WI38 (cell line): ENCODE data around the gene EFCAB6.

Experiments used
- H3K4me3 ChIP-seq: 2 replicates; pipeline ENCODE4 v1.5.1; 2011; ENCODE audit warnings: low read depth, mild to moderate bottlenecking, control low read depth, low read length
- CTCF ChIP-seq: IDR thresholded peaks from 2 replicates; pipeline ENCODE4 v1.5.1; 2012; ENCODE audit warnings: low read depth, mild to moderate bottlenecking, control low read depth, low read length

EFCAB6 gene

GRCh38 chr22:43840851-43841250 is 28.7 kb upstream of the EFCAB6 start:
- TF ChIP-seq CTCF, result no peak
- H3K4me3 ChIP-seq, result no peak overlapping the region

DNA sequence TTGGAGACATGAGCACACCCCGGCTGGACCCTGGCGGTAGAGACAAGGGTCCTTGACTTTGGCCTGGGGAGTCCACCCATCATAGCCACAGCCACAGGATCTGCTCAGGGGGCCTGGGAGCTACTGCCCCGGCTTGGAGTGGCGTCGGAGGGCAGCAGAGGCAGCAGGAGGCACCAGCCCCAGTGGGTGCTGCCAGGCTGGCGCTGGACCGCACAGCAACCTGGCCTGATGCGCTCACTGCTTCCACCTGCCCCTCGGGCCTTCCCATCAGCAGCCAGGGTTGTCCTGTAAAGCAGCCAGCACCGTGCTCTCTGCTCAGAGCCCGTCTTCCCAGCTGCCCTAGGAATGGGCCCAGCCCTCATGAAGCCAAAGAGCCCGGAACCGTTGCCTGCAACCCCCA is 28.3 kb upstream of the EFCAB6 start:
- TF ChIP-seq CTCF, result no peak
- no peak overlapping the region for H3K4me3 ChIP-seq

DNA sequence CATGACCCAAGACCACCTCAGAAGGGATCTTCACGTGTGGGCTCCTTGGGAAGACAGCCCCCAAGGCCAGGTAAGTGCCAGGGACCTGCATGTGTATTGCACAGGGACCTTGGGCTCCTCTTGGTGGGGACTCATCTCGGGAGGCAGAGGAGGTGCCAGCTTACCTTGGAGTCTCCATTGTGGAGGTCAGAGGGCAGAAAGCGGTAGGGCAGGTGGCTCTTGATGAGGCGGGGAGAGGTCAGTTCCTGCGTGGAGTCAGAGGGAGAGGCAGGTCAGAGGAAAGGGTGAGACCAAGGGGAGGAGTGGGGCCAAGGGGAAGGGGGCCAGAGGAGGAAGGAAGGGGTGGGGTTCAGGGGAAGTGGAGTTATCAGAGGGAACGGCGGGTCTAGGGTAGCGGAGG is 27.7 kb upstream of the EFCAB6 start:
- no peak overlapping the region for H3K4me3 ChIP-seq
- no peak for TF ChIP-seq CTCF

- H3K4me3 ChIP-seq, result no peak overlapping the region
- TF ChIP-seq CTCF, result no peak
Observed at GRCh38 chr22:43838571-43839307, 26.6 kb upstream of the EFCAB6 start.

- H3K4me3 ChIP-seq, result no peak overlapping the region
- no peak for TF ChIP-seq CTCF
Observed at GRCh38 chr22:43838161-43838560, 26.1 kb upstream of the EFCAB6 start.

DNA sequence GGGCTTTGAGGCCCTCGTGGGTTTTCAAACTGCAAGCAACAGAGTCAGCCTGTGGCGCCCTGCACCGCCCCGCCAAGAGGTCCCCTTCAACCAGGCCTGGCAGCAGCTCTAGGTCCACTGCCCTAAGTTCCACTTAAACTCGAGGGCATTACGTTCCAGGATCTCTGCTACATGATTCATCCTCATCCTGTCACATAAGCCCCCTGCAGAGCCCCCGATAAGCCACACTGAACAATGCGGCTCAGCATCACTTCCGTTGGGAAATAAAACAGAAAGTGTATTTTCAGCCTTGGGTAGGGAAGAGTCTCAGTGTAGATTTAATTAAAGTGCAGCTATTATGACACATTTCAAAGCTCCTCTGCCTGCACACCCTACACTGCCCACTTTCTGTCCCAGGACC is 25.6 kb upstream of the EFCAB6 start:
- H3K4me3 ChIP-seq, result no peak overlapping the region
- TF ChIP-seq CTCF, result no peak

GRCh38 chr22:43835736-43836135 is 23.6 kb upstream of the EFCAB6 start:
- H3K4me3 ChIP-seq, result no peak overlapping the region
- TF ChIP-seq CTCF, result no peak
